CD4-positive, alpha-beta T cell treated with Interferon gamma for 1 hour (primary cell): ENCODE data around the gene SOX12.

Source experiments
- DNase-seq: peaks from one replicate; pipeline ENCODE4 v3.0.0-alpha.2; 2020

Gene SOX12

GRCh38 chr20:301886-302848 lies 23.2 kb upstream of the SOX12 start:
- DNase-seq: no peak

- DNase-seq: no peak
These were observed 19.6 kb upstream of the SOX12 start for GRCh38 chr20:305745-306144.

GRCh38 chr20:308427-309038 lies 16.8 kb upstream of the SOX12 start:
- no peak for DNase-seq

GRCh38 chr20:309306-309840 lies 16.0 kb upstream of the SOX12 start:
- no peak for DNase-seq

GRCh38 chr20:309841-310644 lies 15.3 kb upstream of the SOX12 start:
- DNase-seq: peak; percentile 92

GRCh38 chr20:310645-311044 lies 14.7 kb upstream of the SOX12 start:
- no peak for DNase-seq

- DNase-seq: no peak
These were observed 13.7 kb upstream of the SOX12 start for GRCh38 chr20:311609-312008.

GRCh38 chr20:312067-312466 lies 13.3 kb upstream of the SOX12 start:
- DNase-seq: no peak

- DNase-seq: no peak
These were observed 12.5 kb upstream of the SOX12 start for GRCh38 chr20:312866-313265.

GRCh38 chr20:313402-313801 lies 11.9 kb upstream of the SOX12 start:
- DNase-seq: no peak

- no peak for DNase-seq
These were observed 11.4 kb upstream of the SOX12 start for GRCh38 chr20:313948-314347.

- no peak for DNase-seq
These were observed 8.9 kb upstream of the SOX12 start for GRCh38 chr20:316316-317068.

GRCh38 chr20:324177-325044 lies 941 bp upstream of the SOX12 start:
- DNase-seq: peak; percentile 85

- peak; percentile 46 for DNase-seq
These were observed 715 bp downstream of the SOX12 start for GRCh38 chr20:325889-326644.

- no peak for DNase-seq
These were observed 1.4 kb downstream of the SOX12 start for GRCh38 chr20:326645-327185.

- peak; percentile 82 for DNase-seq
These were observed 2.1 kb downstream of the SOX12 start for GRCh38 chr20:327186-328026.

GRCh38 chr20:328027-328974 lies 2.9 kb downstream of the SOX12 start:
- DNase-seq: no peak
